ENCODE data around the gene IGFBP1. TPM values are rescaled to one million over a fixed set of nuclear protein-coding genes. Genes with fewer than 3 reads are reported as not detected.
A peak's percentile ranks its signal among the peaks of the same experiment; 100 is the strongest.
"Not testable (repeated sequence)": the region's sequence is repeated elsewhere in the genome, so short reads cannot be mapped to it uniquely, and the experiment has no call there.

Gene IGFBP1
- total RNA-seq, result 0.59 and 4.0 TPM in 2 replicates

GRCh38 chr7:45888185-45888992 lies at the start of gene IGFBP1:
Gene IGFBP1, plus strand, starts transcription at chr7:45888488. Its CDS starts 165 bp downstream, at chr7:45888653.
- Histone ChIP-seq H3K4me1 (ENCODE audit: insufficient read depth, low read length) (peaks cover 31% of the 10 kb centered on the region), H3K27me3 (ENCODE audit: insufficient read depth, low read length) (peaks cover 2% of the 10 kb centered on the region), H3K27ac (ENCODE audit: low read depth, low read length) (no peak within 1 kb of the TSS), H3K79me2 (ENCODE audit: insufficient read depth, low read length) (no peaks in the 10 kb centered on the region), H3K4me3 (ENCODE audit: insufficient read depth, low read length) (peak within 1 kb of the TSS; percentile 70), H3K9me3 (ENCODE audit: low read depth, low read length) (no peaks in the 10 kb centered on the region), H3K4me2 (ENCODE audit: insufficient read depth, low read length) (peak within 1 kb of the TSS; percentile 85), H4K20me1 (ENCODE audit: insufficient read depth, low read length) (no peaks in the 10 kb centered on the region), H3K36me3 (ENCODE audit: insufficient read depth, low read length) (no peaks in the 10 kb centered on the region), H2AFZ (ENCODE audit: low read length) (peak within 1 kb of the TSS; percentile 83)
- no peak for TF ChIP-seq CTCF (IDR thresholded peaks at IDR 0.05; ENCODE audit: extremely low read depth, low read depth, low read length)
- peak; percentile 78 for DNase-seq (ENCODE audit: insufficient read length, low spot score, missing footprints)

- H3K4me2 ChIP-seq (ENCODE audit: insufficient read depth, low read length); H3K9me3 ChIP-seq (ENCODE audit: low read depth, low read length); H3K36me3 ChIP-seq (ENCODE audit: insufficient read depth, low read length); H4K20me1 ChIP-seq (ENCODE audit: insufficient read depth, low read length); H3K4me1 ChIP-seq (ENCODE audit: insufficient read depth, low read length); H3K27ac ChIP-seq (ENCODE audit: low read depth, low read length); H3K4me3 ChIP-seq (ENCODE audit: insufficient read depth, low read length); H2AFZ ChIP-seq (ENCODE audit: low read length); H3K27me3 ChIP-seq (ENCODE audit: insufficient read depth, low read length); H3K79me2 ChIP-seq (ENCODE audit: insufficient read depth, low read length); DNase-seq (ENCODE audit: insufficient read length, low spot score, missing footprints): not testable (repeated sequence)
These were observed 49.4 kb upstream of the IGFBP1 start for GRCh38 chr7:45838852-45839251.

GRCh38 chr7:45841926-45842717 lies 46.2 kb upstream of the IGFBP1 start:
- not testable (repeated sequence) for H4K20me1 ChIP-seq (ENCODE audit: insufficient read depth, low read length); H3K4me2 ChIP-seq (ENCODE audit: insufficient read depth, low read length); H2AFZ ChIP-seq (ENCODE audit: low read length); H3K36me3 ChIP-seq (ENCODE audit: insufficient read depth, low read length); H3K27ac ChIP-seq (ENCODE audit: low read depth, low read length); H3K4me1 ChIP-seq (ENCODE audit: insufficient read depth, low read length); DNase-seq (ENCODE audit: insufficient read length, low spot score, missing footprints); H3K27me3 ChIP-seq (ENCODE audit: insufficient read depth, low read length); H3K79me2 ChIP-seq (ENCODE audit: insufficient read depth, low read length); H3K9me3 ChIP-seq (ENCODE audit: low read depth, low read length); H3K4me3 ChIP-seq (ENCODE audit: insufficient read depth, low read length)

GRCh38 chr7:45846536-45846935 lies 41.8 kb upstream of the IGFBP1 start:
- not testable (repeated sequence) for H3K9me3 ChIP-seq (ENCODE audit: low read depth, low read length); H2AFZ ChIP-seq (ENCODE audit: low read length); H3K4me1 ChIP-seq (ENCODE audit: insufficient read depth, low read length); H3K4me3 ChIP-seq (ENCODE audit: insufficient read depth, low read length); H3K79me2 ChIP-seq (ENCODE audit: insufficient read depth, low read length); H3K4me2 ChIP-seq (ENCODE audit: insufficient read depth, low read length); H3K27me3 ChIP-seq (ENCODE audit: insufficient read depth, low read length); H3K36me3 ChIP-seq (ENCODE audit: insufficient read depth, low read length); H3K27ac ChIP-seq (ENCODE audit: low read depth, low read length); DNase-seq (ENCODE audit: insufficient read length, low spot score, missing footprints); H4K20me1 ChIP-seq (ENCODE audit: insufficient read depth, low read length)

- H3K4me2 ChIP-seq (ENCODE audit: insufficient read depth, low read length); H3K36me3 ChIP-seq (ENCODE audit: insufficient read depth, low read length); H3K4me3 ChIP-seq (ENCODE audit: insufficient read depth, low read length); H3K9me3 ChIP-seq (ENCODE audit: low read depth, low read length); H3K4me1 ChIP-seq (ENCODE audit: insufficient read depth, low read length); H2AFZ ChIP-seq (ENCODE audit: low read length); H4K20me1 ChIP-seq (ENCODE audit: insufficient read depth, low read length); H3K27ac ChIP-seq (ENCODE audit: low read depth, low read length); H3K27me3 ChIP-seq (ENCODE audit: insufficient read depth, low read length); H3K79me2 ChIP-seq (ENCODE audit: insufficient read depth, low read length); DNase-seq (ENCODE audit: insufficient read length, low spot score, missing footprints): not testable (repeated sequence)
These were observed 39.6 kb upstream of the IGFBP1 start for GRCh38 chr7:45848734-45849133.

- H3K79me2 ChIP-seq (ENCODE audit: insufficient read depth, low read length); H3K36me3 ChIP-seq (ENCODE audit: insufficient read depth, low read length); H3K4me1 ChIP-seq (ENCODE audit: insufficient read depth, low read length); H3K4me3 ChIP-seq (ENCODE audit: insufficient read depth, low read length); H2AFZ ChIP-seq (ENCODE audit: low read length); H3K4me2 ChIP-seq (ENCODE audit: insufficient read depth, low read length); H3K27ac ChIP-seq (ENCODE audit: low read depth, low read length); H3K27me3 ChIP-seq (ENCODE audit: insufficient read depth, low read length); DNase-seq (ENCODE audit: insufficient read length, low spot score, missing footprints); H4K20me1 ChIP-seq (ENCODE audit: insufficient read depth, low read length); H3K9me3 ChIP-seq (ENCODE audit: low read depth, low read length): not testable (repeated sequence)
These were observed 35.3 kb upstream of the IGFBP1 start for GRCh38 chr7:45852984-45853383.

- not testable (repeated sequence) for H3K4me2 ChIP-seq (ENCODE audit: insufficient read depth, low read length); H3K4me3 ChIP-seq (ENCODE audit: insufficient read depth, low read length); H3K9me3 ChIP-seq (ENCODE audit: low read depth, low read length); H3K79me2 ChIP-seq (ENCODE audit: insufficient read depth, low read length); H2AFZ ChIP-seq (ENCODE audit: low read length); DNase-seq (ENCODE audit: insufficient read length, low spot score, missing footprints); H3K27ac ChIP-seq (ENCODE audit: low read depth, low read length); H3K4me1 ChIP-seq (ENCODE audit: insufficient read depth, low read length); H3K36me3 ChIP-seq (ENCODE audit: insufficient read depth, low read length); H4K20me1 ChIP-seq (ENCODE audit: insufficient read depth, low read length); H3K27me3 ChIP-seq (ENCODE audit: insufficient read depth, low read length)
These were observed 34.8 kb upstream of the IGFBP1 start for GRCh38 chr7:45853491-45853890.

- H3K4me1 ChIP-seq (ENCODE audit: insufficient read depth, low read length); DNase-seq (ENCODE audit: insufficient read length, low spot score, missing footprints); H3K27ac ChIP-seq (ENCODE audit: low read depth, low read length); H3K4me3 ChIP-seq (ENCODE audit: insufficient read depth, low read length); H3K36me3 ChIP-seq (ENCODE audit: insufficient read depth, low read length); H2AFZ ChIP-seq (ENCODE audit: low read length); H3K4me2 ChIP-seq (ENCODE audit: insufficient read depth, low read length); H3K79me2 ChIP-seq (ENCODE audit: insufficient read depth, low read length); H3K9me3 ChIP-seq (ENCODE audit: low read depth, low read length); H4K20me1 ChIP-seq (ENCODE audit: insufficient read depth, low read length): not testable (repeated sequence)
- H3K27me3 ChIP-seq (ENCODE audit: insufficient read depth, low read length), result peaks cover 10% of the 10 kb centered on the region
These were observed 32.6 kb upstream of the IGFBP1 start for GRCh38 chr7:45855680-45856079.
